ENCODE data around the gene SLC22A4.

Gene SLC22A4

GRCh38 chr5:132371603-132371994 is 77.4 kb downstream of the SLC22A4 start:
- no peak for DNase-seq (ENCODE audit: low read depth in 1 of 2, low spot score in 1 of 2)

- DNase-seq (ENCODE audit: low read depth in 1 of 2, low spot score in 1 of 2), result no peak
Measured at GRCh38 chr5:132372127-132372526, 77.9 kb downstream of the SLC22A4 start.

GRCh38 chr5:132372542-132372941 is 78.3 kb downstream of the SLC22A4 start:
- no peak for DNase-seq (ENCODE audit: low read depth in 1 of 2, low spot score in 1 of 2)

- DNase-seq (ENCODE audit: low read depth in 1 of 2, low spot score in 1 of 2), result no peak
Measured at GRCh38 chr5:132375957-132376356, 81.8 kb downstream of the SLC22A4 start.

GRCh38 chr5:132376694-132377641 is 82.8 kb downstream of the SLC22A4 start:
- no peak for DNase-seq (ENCODE audit: low read depth in 1 of 2, low spot score in 1 of 2)

- no peak for DNase-seq (ENCODE audit: low read depth in 1 of 2, low spot score in 1 of 2)
Measured at GRCh38 chr5:132377738-132378137, 83.5 kb downstream of the SLC22A4 start.

- no peak for DNase-seq (ENCODE audit: low read depth in 1 of 2, low spot score in 1 of 2)
Measured at GRCh38 chr5:132378580-132378979, 84.4 kb downstream of the SLC22A4 start.

GRCh38 chr5:132380047-132380446 is 85.9 kb downstream of the SLC22A4 start:
- DNase-seq (ENCODE audit: low read depth in 1 of 2, low spot score in 1 of 2), result no peak

- no peak for DNase-seq (ENCODE audit: low read depth in 1 of 2, low spot score in 1 of 2)
Measured at GRCh38 chr5:132380741-132381140, 86.5 kb downstream of the SLC22A4 start.

GRCh38 chr5:132381614-132382013 is 87.4 kb downstream of the SLC22A4 start:
- no peak for DNase-seq (ENCODE audit: low read depth in 1 of 2, low spot score in 1 of 2)

- DNase-seq (ENCODE audit: low read depth in 1 of 2, low spot score in 1 of 2), result no peak
Measured at GRCh38 chr5:132383261-132383660, 89.1 kb downstream of the SLC22A4 start.

- no peak for DNase-seq (ENCODE audit: low read depth in 1 of 2, low spot score in 1 of 2)
Measured at GRCh38 chr5:132383984-132384383, 89.8 kb downstream of the SLC22A4 start.

GRCh38 chr5:132384506-132385050 is 90.4 kb downstream of the SLC22A4 start:
- DNase-seq (ENCODE audit: low read depth in 1 of 2, low spot score in 1 of 2), result no peak

GRCh38 chr5:132385326-132386105 is 91.3 kb downstream of the SLC22A4 start:
- peak; percentile 26 to 34 for DNase-seq (ENCODE audit: low read depth in 1 of 2, low spot score in 1 of 2)

- peak; percentile 49 to 60 for DNase-seq (ENCODE audit: low read depth in 1 of 2, low spot score in 1 of 2)
Measured at GRCh38 chr5:132386644-132387286, 92.6 kb downstream of the SLC22A4 start.

- DNase-seq (ENCODE audit: low read depth in 1 of 2, low spot score in 1 of 2), result no peak
Measured at GRCh38 chr5:132387640-132388117, 93.5 kb downstream of the SLC22A4 start.

- no peak for DNase-seq (ENCODE audit: low read depth in 1 of 2, low spot score in 1 of 2)
Measured at GRCh38 chr5:132388244-132389050, 94.3 kb downstream of the SLC22A4 start.

GRCh38 chr5:132389051-132389331 is 94.8 kb downstream of the SLC22A4 start:
- no peak for DNase-seq (ENCODE audit: low read depth in 1 of 2, low spot score in 1 of 2)

- DNase-seq (ENCODE audit: low read depth in 1 of 2, low spot score in 1 of 2), result no peak
Measured at GRCh38 chr5:132389585-132390286, 95.5 kb downstream of the SLC22A4 start.

GRCh38 chr5:132391247-132391646 is 97.1 kb downstream of the SLC22A4 start:
- no peak for DNase-seq (ENCODE audit: low read depth in 1 of 2, low spot score in 1 of 2)

Data from activated T-helper 1 cell treated with anti-CD3 and anti-CD28 coated beads, Interleukin-2, amount 50 U/mL, for 16 hours (primary cell).